HG02938 (cell line): ENCODE data around the gene MS4A10.

ENCODE experiments used
- ATAC-seq: cut with Tn5 transposase; IDR thresholded peaks from one replicate; pipeline ENCODE4 v1.9.1; 2021; ENCODE audit warnings: mild to moderate bottlenecking, moderate library complexity; ENCODE audit not compliant: unreplicated experiment

The MS4A10 gene

GRCh38 chr11:60785806-60786361 lies 751 bp downstream of the MS4A10 start:
- ATAC-seq: no peak

GRCh38 chr11:60786811-60787567 lies 1.9 kb downstream of the MS4A10 start:
- ATAC-seq: no peak

- ATAC-seq: no peak
These were observed 3.4 kb downstream of the MS4A10 start for GRCh38 chr11:60788401-60789125.

- ATAC-seq: no peak
These were observed 5.6 kb downstream of the MS4A10 start for GRCh38 chr11:60790726-60791125.

- no peak for ATAC-seq
These were observed 6.2 kb downstream of the MS4A10 start for GRCh38 chr11:60791153-60791933.

GRCh38 chr11:60792521-60792920 lies 7.4 kb downstream of the MS4A10 start:
- ATAC-seq: no peak

- no peak for ATAC-seq
These were observed 10.2 kb downstream of the MS4A10 start for GRCh38 chr11:60795291-60795690.

DNA sequence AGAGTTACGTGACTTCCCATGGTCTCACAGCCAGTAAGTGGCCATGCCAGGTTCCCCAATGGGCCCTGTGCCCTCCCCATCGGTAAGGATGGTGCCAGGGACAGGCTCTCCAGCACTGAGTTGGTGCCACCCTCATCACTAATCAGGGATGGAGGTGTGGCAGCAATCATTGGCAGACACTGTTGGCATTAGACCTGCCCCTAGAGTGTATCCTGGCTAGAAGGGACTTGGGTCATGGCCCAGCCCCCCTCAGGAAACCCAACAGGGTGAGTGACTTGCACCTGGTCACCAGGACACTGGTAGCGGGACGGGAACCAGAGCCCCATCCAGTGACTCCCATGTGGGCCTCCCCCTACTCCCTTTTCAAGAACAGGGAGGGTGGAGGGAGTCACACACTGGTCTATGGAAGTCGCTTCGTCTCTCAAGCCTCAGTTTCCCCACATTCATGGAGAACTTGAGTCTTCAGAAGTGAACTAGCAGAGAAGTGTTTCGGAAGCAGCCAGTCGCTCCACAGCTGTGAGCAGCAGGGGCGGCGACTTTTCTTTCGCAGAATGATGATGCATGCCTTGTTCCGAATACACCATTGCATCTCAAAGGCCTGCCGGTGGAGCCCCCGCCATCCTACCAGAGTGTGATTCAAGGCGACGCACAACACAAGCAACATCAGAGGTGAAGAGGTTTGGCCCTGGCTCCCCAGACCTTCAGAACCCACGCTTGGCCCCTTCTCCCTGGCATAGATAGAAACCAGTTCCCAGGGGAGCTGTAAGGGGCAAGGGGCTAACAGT lies 12.9 kb downstream of the MS4A10 start:
- no peak for ATAC-seq

DNA sequence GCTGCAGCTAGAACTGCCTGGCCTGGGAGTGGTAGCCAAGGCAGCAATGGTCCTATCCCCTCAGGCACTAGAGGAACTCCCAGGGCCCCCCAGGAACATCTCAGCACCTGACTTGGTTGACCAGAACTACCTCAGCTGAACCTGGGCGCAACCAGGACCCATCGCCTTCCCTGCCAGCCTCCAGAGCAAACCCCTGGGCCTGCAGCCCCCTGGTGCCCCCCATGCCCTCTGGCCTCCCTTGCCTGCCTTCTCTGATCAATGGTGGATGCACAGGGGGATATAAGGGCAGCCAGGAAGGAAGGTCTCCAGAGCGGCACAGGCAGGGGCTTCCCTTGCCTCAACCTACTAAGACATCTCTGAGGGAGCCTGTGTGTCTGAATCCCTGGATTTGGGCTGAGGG lies 13.5 kb downstream of the MS4A10 start:
- no peak for ATAC-seq

GRCh38 chr11:60801194-60801593 lies 16.1 kb downstream of the MS4A10 start:
- no peak for ATAC-seq

DNA sequence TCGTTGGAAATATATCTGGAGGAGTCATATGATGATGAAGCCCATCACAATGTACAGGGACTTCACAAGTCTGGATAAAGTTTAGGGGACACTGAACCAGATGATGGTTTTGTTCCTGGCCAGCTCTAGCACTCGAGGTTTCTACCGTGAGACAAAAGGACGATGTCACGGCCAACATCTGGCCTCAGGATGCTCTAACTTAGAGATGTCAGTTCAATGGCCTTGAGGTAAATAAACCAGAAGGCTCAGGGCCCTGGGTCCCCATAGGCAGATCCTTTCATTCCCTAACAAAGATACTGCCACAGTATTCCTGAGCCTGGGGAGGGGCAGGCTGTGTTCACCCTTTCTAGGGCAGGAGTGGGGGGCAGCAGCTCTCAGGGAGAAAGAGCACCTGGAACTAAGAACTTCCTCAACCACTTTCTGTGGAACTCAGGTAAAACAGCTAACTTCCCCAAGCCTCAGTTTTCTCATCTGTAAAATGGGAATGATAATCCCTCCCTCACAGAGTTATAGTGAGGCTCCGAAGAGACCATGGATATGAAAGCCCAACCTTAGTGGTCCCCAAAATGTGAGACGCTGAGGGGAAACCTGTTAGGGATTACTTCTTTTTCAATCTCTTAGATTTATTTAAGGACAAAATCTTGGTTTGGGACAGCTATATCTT lies 18.3 kb downstream of the MS4A10 start:
- no peak for ATAC-seq

DNA sequence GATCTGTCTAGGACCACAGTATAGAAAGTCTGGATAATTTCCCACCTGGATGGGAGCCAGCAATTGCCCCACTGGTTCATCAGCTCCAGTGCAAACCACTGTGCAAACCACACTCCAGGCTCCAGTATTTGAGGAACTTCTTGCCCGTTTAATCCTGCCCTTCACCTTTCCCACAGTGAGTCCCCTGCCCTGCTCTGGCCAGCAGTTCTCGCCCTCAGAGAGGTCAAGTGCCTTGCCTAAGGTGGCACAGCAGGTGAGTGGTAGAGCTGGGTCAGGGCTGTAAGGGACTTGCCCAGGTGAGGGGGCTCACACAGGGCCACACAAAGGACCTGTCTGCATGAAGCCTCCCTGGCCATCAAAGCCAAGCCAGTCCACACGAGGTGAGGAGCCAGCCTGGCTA lies 24.1 kb downstream of the MS4A10 start:
- ATAC-seq: no peak

GRCh38 chr11:60809691-60810090 lies 24.6 kb downstream of the MS4A10 start:
- no peak for ATAC-seq

- ATAC-seq: no peak
These were observed 25.0 kb downstream of the MS4A10 start for GRCh38 chr11:60810151-60810550.

- no peak for ATAC-seq
These were observed 25.4 kb downstream of the MS4A10 start for GRCh38 chr11:60810569-60810968.

DNA sequence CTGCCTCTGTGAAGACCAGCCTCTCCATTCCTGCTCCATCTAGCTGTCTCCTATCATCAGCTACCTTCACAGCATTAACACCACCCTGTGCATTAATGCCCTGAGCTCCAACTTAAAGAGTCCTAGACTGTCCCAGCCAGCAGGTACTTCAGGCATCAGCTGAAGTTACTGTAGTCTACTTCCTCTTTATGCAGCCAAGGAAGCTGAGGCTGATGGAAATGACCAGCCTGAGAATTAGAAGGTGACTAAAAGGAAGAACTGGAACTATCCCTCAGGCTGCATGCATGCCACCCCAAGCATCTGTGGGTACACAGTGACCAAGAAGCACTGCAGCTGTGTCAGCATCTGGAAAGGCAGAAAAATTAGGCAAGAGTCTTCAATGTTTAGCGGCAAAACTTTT lies 28.2 kb downstream of the MS4A10 start:
- ATAC-seq: no peak

- ATAC-seq: no peak
These were observed 29.0 kb downstream of the MS4A10 start for GRCh38 chr11:60814112-60814511.

DNA sequence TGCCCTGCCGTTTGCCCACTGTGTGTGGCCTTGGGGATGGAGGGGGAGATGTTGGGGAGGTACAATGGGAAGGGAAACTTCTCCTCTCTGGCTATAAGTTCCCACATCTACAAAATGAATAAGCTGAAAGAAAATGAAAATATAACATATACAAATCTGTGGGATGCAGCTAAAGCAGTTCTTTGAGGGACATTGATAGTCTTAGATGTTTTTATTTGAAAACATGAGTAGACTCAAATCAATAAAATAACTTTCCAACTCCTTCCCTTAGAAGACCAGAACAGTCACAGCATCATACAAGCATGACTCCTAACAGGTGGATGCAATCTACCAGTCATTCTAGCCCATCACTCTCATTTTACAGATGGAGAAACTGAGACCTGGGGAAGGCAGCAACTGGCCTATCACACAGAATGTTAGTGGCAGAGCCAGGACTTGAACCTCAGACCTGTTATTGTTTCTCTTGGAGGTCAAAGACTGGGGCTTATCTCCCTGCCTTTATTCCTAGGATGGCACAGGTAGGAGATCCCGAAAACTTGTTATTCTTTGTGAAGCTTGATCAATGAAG lies 31.5 kb downstream of the MS4A10 start:
- no peak for ATAC-seq

DNA sequence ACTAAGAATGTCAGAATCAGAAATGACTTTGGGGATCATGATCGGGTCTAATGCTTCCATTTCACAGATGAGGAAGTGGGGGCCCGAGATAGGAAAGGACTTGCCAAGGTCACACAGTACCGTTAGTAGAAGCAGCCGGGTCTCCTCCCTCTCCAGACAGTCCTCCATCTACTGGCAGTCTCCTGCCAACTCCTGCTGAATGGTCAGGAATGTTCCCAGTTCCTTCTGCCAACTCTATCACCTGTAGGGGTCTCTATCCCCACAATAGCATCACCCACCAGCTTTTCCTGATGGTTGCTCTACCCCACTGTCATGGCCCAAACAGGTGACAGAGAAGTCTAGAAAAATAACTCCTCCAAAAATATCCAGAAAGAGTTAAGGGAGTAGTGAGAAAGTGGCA lies 32.9 kb downstream of the MS4A10 start:
- no peak for ATAC-seq
